NB4 (cell line): Measurements from ENCODE around the gene TMEM232.

Experiments
- POLR2A ChIP-seq: IDR thresholded peaks from 2 replicates; pipeline ENCODE4 v1.6.1; 2011; ENCODE audit warnings: mild to moderate bottlenecking; ENCODE audit not compliant: insufficient read length; ENCODE audit errors: extremely low read depth
- TF ChIP-seq, protein P1 (sequence below): IDR thresholded peaks from one replicate; pipeline ENCODE4 v1.5.1; 2012; ENCODE audit warnings: low read depth, low read length
- TF ChIP-seq, protein P2 (sequence below): IDR thresholded peaks from 2 replicates; pipeline ENCODE4 v1.6.1; 2011; ENCODE audit warnings: low read depth, low read length

DNA sequence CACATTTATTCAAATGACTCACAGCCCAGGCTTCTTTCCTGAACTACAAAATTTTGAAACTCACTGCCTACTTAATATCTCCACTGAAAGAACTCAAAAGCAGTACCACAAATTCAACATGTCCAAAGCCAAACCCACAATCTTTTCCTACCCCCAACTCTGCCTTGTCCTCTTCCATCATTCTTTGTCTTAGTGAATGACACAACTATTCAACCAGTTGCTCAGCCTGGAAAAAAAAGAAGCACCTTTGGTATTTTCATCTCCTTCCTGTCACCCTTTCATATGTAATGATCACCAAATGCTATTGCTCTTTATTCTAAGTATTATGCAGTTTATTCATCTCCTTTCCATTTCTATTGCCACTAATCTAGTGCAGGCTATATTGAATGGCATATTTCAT is 216.3 kb downstream of the TMEM232 start:
- TF ChIP-seq POLR2A: no peak
- TF ChIP-seq, protein P1, sequence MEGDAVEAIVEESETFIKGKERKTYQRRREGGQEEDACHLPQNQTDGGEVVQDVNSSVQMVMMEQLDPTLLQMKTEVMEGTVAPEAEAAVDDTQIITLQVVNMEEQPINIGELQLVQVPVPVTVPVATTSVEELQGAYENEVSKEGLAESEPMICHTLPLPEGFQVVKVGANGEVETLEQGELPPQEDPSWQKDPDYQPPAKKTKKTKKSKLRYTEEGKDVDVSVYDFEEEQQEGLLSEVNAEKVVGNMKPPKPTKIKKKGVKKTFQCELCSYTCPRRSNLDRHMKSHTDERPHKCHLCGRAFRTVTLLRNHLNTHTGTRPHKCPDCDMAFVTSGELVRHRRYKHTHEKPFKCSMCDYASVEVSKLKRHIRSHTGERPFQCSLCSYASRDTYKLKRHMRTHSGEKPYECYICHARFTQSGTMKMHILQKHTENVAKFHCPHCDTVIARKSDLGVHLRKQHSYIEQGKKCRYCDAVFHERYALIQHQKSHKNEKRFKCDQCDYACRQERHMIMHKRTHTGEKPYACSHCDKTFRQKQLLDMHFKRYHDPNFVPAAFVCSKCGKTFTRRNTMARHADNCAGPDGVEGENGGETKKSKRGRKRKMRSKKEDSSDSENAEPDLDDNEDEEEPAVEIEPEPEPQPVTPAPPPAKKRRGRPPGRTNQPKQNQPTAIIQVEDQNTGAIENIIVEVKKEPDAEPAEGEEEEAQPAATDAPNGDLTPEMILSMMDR: no peak
- TF ChIP-seq, protein P2, sequence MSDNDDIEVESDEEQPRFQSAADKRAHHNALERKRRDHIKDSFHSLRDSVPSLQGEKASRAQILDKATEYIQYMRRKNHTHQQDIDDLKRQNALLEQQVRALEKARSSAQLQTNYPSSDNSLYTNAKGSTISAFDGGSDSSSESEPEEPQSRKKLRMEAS: no peak
